ENCODE results near the gene SLC2A5. TPM values are rescaled to one million over a fixed set of nuclear protein-coding genes. Genes with fewer than 3 reads are reported as not detected.

Gene SLC2A5
- total RNA-seq, 2 experiments from 2014 or later, result not detected

DNA sequence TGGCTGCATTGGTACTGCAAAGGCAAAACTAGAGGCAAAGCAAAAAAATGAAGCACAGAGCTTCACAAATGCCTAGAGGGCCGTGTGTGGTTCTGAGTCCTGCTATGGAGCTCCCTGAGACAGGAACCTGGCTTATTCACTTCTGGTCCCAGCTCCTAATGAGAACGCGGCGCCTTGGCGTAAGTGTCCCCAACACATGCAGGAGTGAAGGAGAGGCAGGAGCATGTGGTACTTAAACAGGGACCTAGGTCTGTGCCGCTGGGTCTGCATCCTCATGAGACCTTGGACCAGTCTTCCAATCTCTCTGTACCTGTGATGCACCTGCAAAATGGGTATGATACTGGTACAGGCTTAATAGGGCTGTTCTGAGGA lies 28.8 kb downstream of the SLC2A5 start:
- CTCF ChIA-PET, result no interaction called here
- intact Hi-C loops (cut with micrococcal nuclease), result no loop called here
- DNase-seq, result no peak
- Mint-ChIP-seq H3K4me1 (ENCODE audit: low read depth) (no peaks in the 10 kb centered on the region), H3K36me3 (ENCODE audit: low read depth) (no peaks in the 10 kb centered on the region), H3K27me3 (no peaks in the 10 kb centered on the region), H3K4me3 (no peak overlapping the region), H3K9me3 (peaks cover 3% of the 10 kb centered on the region), H3K27ac (no peak overlapping the region)
- POLR2A ChIA-PET, result interaction anchor here (0.7 kb wide), 1 partner anchor 127 kb away, joined by 3 read pairs; no protein-coding TSS in a partner anchor
- TF ChIP-seq, protein P1, sequence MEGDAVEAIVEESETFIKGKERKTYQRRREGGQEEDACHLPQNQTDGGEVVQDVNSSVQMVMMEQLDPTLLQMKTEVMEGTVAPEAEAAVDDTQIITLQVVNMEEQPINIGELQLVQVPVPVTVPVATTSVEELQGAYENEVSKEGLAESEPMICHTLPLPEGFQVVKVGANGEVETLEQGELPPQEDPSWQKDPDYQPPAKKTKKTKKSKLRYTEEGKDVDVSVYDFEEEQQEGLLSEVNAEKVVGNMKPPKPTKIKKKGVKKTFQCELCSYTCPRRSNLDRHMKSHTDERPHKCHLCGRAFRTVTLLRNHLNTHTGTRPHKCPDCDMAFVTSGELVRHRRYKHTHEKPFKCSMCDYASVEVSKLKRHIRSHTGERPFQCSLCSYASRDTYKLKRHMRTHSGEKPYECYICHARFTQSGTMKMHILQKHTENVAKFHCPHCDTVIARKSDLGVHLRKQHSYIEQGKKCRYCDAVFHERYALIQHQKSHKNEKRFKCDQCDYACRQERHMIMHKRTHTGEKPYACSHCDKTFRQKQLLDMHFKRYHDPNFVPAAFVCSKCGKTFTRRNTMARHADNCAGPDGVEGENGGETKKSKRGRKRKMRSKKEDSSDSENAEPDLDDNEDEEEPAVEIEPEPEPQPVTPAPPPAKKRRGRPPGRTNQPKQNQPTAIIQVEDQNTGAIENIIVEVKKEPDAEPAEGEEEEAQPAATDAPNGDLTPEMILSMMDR (IDR thresholded peaks at IDR 0.05), result no peak
- no peak for ATAC-seq

DNA sequence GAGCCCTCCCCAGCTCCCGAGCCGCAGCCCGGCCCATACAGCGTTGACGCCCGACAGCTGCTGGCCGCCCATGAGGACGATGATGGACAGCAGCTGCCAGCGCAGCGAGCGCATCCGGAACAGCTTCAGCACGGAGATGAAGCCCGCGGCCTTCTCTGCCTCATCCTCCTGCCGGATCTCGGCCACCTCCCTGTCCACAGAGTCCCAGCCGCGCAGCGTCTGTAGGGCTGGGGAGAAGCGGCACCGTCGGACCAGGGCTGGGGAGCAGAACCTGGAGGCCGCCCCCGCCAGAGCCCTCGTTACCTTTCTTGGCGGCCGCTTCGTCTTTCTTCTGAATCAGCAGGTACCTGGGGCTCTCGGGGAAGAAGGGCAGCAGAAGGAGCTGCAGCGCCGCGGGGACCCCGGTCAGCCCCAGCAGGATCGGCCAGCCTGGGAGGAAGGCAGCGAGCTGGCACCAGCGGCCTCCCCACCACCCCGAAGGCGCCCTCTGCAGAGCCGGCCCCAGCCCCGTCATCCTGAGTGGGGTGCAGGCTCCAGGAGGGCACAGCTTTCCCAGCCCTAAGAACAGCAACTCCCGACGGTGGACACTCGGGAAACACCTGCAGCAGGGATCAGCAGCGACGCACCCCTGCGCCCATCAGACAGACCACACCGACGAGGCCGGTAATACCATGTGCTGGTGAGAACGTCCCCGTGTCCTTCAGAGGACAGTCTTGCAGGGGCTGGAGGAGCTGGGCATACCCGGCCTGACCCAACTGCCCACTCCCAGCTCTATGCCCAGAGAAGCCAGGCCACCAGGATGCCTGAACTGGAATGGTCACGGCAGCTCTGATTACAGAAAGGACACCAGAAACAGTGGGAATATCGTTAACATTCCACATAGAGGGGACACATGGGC lies 29.4 kb downstream of the SLC2A5 start:
- H3K4me3 Mint-ChIP-seq, result no peak overlapping the region
- H3K27me3 Mint-ChIP-seq, result no peaks in the 10 kb centered on the region
- DNase-seq (no peak), ATAC-seq (no peak)
- H3K4me1 Mint-ChIP-seq (ENCODE audit: low read depth), result no peaks in the 10 kb centered on the region
- TF ChIP-seq, protein P1 (IDR thresholded peaks at IDR 0.05), result no peak
- intact Hi-C loops (cut with micrococcal nuclease), result no loop called here
- H3K36me3 Mint-ChIP-seq (ENCODE audit: low read depth), result peaks cover 3% of the 10 kb centered on the region
- POLR2A ChIA-PET, result interaction anchor here (0.7 kb wide), 1 partner anchor 126 kb away, joined by 3 read pairs; no protein-coding TSS in a partner anchor
- H3K9me3 Mint-ChIP-seq, result peaks cover 8% of the 10 kb centered on the region
- no peak overlapping the region for H3K27ac Mint-ChIP-seq
- CTCF ChIA-PET, result no interaction called here

DNA sequence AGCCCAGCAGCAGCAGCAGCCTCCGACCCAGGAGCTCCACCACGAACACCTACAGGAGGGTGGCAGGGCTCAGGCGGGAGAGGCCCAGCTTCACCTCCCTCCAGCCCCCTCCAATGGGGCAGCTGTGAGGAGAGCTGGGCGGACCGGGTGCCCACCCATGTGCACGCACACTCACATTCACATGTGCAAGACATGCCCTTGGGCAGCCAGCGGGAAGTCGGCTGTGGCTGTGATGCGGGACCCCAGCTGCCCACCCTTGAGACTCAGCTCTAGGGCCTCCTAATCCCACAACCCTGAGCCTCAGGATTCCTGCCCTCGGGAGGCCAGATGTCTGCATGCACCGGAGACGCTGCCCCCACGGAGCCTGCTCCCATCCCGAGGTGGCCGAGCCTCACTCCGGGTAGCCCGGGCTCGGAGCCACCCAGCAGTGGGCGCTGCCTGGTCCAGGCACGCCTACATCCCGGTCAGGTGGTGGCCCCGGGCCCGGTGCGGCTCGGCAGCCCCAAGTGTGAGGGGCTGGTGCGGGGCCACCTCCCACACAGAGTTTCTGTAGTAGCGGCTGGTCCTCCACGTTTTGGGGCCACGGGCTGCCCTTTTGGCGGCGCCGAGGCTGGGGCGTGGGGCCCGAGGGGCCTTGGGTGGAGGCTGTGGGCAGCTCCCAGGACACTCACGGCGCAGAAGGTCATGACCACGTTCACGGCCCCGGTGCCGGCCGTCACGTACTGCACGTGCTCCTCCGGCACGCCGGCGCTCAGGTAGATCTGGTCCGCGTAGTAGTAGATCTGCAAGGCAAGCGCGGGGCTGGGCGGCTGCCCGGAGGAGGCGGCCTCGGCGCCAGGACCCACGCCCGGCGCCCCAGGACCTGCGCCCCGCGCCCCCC lies 30.3 kb downstream of the SLC2A5 start:
- ChIA-PET POLR2A (no interaction called here), CTCF (interaction anchor here (1.6 kb wide), 1 partner anchor 34 kb away, joined by 6 read pairs; no protein-coding TSS in a partner anchor)

DNA sequence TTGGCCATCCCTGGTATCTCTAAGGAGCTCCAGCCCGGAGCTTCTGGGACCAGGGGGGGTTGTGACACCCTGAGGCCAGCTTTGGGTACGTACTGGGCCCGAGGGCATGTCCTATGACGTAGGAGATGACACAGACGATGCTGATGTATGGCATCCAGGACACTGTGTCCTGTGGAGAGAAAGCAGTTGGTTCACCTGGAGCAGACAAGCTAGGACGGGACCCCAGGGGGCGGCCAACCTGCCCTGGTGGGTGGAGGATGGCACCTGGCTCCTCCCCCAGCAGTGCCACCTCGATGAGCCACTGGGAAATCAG lies 31.1 kb downstream of the SLC2A5 start:
- POLR2A ChIA-PET, result no interaction called here
- intact Hi-C loops (cut with micrococcal nuclease), result no loop called here
- Mint-ChIP-seq H3K36me3 (ENCODE audit: low read depth) (peaks cover 3% of the 10 kb centered on the region), H3K4me1 (ENCODE audit: low read depth) (no peaks in the 10 kb centered on the region), H3K27me3 (no peaks in the 10 kb centered on the region), H3K27ac (no peak overlapping the region), H3K9me3 (peaks cover 14% of the 10 kb centered on the region), H3K4me3 (no peak overlapping the region)
- DNase-seq (no peak), ATAC-seq (no peak)
- CTCF ChIA-PET, result interaction anchor here (1.6 kb wide), 1 partner anchor 33 kb away, joined by 6 read pairs; no protein-coding TSS in a partner anchor
- TF ChIP-seq, protein P1 (IDR thresholded peaks at IDR 0.05), result no peak

More for the DNA sequence above, 30.3 kb downstream of the SLC2A5 start:
- TF ChIP-seq, protein P1 (IDR thresholded peaks at IDR 0.05), result no peak
- Mint-ChIP-seq H3K27me3 (no peaks in the 10 kb centered on the region), H3K4me1 (ENCODE audit: low read depth) (no peaks in the 10 kb centered on the region), H3K4me3 (no peak overlapping the region), H3K9me3 (peaks cover 14% of the 10 kb centered on the region), H3K27ac (no peak overlapping the region), H3K36me3 (ENCODE audit: low read depth) (peaks cover 3% of the 10 kb centered on the region)
- intact Hi-C loops (cut with micrococcal nuclease), result no loop called here
- DNase-seq (no peak), ATAC-seq (no peak)
